ENCODE measurements around the gene PISD. TPM values are rescaled to one million over a fixed set of nuclear protein-coding genes. Genes with fewer than 3 reads are reported as not detected.

The PISD gene
- total RNA-seq, 4 donors from 2014 or later = 15.3 to 19.0 (median 18.5) TPM

GRCh38 chr22:31637891-31638618 lies 24.0 kb downstream of the PISD start:
- in situ Hi-C loops (cut with MboI; ENCODE audit: low sequenced_read_pairs in 4 of 4) = loop anchor here in 2 of 4 donors (25.0 kb wide), 2 partner anchors 276 to 301 kb away; partner anchors contain the start of gene PATZ1 (in 1 of the 2)

DNA sequence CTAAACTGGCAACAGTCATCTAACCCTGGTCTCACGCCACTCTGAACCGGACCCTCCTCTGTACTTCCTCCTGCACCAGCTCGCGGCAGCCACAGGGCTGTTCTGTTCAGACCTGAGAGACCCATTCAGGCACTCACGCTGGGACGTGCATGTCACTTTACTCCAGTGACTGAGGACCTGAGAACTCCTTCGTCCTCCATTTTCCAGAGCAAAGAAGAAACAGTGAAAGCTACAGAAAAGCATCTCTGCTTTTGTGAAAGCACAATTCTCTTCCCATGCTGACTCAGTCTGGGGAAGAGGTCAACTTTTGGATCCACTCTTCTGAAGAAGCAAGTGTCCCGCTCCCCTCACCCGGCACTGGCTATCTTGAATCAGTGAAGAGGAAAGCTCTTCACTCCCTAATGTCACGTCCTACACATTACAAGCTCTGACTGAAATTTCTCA lies 24.5 kb downstream of the PISD start:
- no peak for DNase-seq
- H3K36me3 ChIP-seq = peaks cover 0 to 4% of the 10 kb centered on the region in 2 donors
- no peaks in the 10 kb centered on the region for H3K27me3 ChIP-seq
- H3K27ac ChIP-seq = peak overlapping the region; percentile 53 to 66 (median 56)
- intact Hi-C loops (cut with DNase I; ENCODE audit: low total_unique reads) = no loop called here
- H3K4me1 ChIP-seq = peaks cover 15 to 21% of the 10 kb centered on the region in 2 donors
- ATAC-seq = no peak
- TF ChIP-seq POLR2A (IDR thresholded peaks at IDR 0.05) = no peak
- no peak for TF ChIP-seq CTCF (IDR thresholded peaks at IDR 0.05 in 4 of 5, conservative IDR thresholded peaks at IDR 0.05 in 1 of 5)
- H3K9me3 ChIP-seq = no peaks in the 10 kb centered on the region
- in situ Hi-C loops (cut with MboI; ENCODE audit: low sequenced_read_pairs in 4 of 4) = loop anchor here in 2 of 4 donors (25.0 kb wide), 2 partner anchors 275 to 300 kb away; partner anchors contain the start of gene PATZ1 (in 1 of the 2)
- H3K4me3 ChIP-seq = peak overlapping the region in 1 of 4 donors; percentile 27

More at GRCh38 chr22:31637891-31638618, 24.0 kb downstream of the PISD start:
- DNase-seq = peak in 1 of 2 donors; percentile 38
- Histone ChIP-seq H3K27ac (peak overlapping the region; percentile 53 to 66 (median 56)), H3K27me3 (no peaks in the 10 kb centered on the region), H3K9me3 (no peaks in the 10 kb centered on the region), H3K4me1 (peaks cover 15 to 21% of the 10 kb centered on the region in 2 donors), H3K36me3 (peaks cover 0 to 4% of the 10 kb centered on the region in 2 donors), H3K4me3 (peak overlapping the region in 1 of 4 donors; percentile 27)
- TF ChIP-seq POLR2A (IDR thresholded peaks at IDR 0.05) = no peak
- TF ChIP-seq CTCF (IDR thresholded peaks at IDR 0.05 in 4 of 5, conservative IDR thresholded peaks at IDR 0.05 in 1 of 5) = no peak
- ATAC-seq = peak in 1 of 2 donors; percentile 40
- intact Hi-C loops (cut with DNase I; ENCODE audit: low total_unique reads) = no loop called here

DNA sequence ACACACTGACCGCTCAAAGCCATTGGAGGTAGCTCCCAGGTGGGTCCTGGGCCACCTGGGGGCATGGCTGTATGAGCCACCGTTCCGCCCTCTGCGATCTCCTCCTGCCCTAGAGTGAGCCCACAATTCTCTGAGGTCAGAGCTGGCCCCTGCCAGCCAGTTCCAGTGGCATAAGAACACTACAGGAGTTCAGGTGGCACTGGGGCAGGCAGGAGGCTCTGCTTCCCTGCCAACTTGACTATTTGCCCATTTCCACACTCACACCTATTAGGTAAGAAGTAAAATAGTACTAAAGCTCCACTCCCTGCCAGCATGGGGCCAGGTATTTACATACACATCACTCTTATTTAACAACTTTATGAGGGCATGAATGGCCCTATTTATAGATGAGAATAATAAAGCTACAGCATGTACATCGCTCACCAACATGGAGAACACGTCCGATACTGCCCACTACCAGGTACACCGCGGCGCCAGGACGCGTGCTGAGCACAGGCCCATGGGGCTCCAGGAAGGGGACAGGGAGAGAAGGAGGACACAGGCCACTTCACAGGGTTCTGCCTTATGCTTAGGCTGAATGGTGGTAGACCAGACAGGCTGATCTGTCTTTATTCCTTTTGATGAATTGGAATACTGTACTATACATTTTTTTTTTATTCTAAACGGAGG lies 26.2 kb downstream of the PISD start:
- H3K4me3 ChIP-seq = no peak overlapping the region
- no peak overlapping the region for H3K27ac ChIP-seq
- in situ Hi-C loops (cut with MboI; ENCODE audit: low sequenced_read_pairs in 4 of 4) = loop anchor here in 2 of 4 donors (25.0 kb wide), 2 partner anchors 273 to 298 kb away; partner anchors contain the start of gene PATZ1 (in 1 of the 2)
- TF ChIP-seq POLR2A (IDR thresholded peaks at IDR 0.05) (no peak), CTCF (IDR thresholded peaks at IDR 0.05 in 4 of 5, conservative IDR thresholded peaks at IDR 0.05 in 1 of 5) (no peak)
- ATAC-seq (no peak), DNase-seq (no peak)
- H3K36me3 ChIP-seq = no peaks in the 10 kb centered on the region
- no peaks in the 10 kb centered on the region for H3K27me3 ChIP-seq
- no peaks in the 10 kb centered on the region for H3K9me3 ChIP-seq
- peaks cover 17 to 23% of the 10 kb centered on the region in 2 donors for H3K4me1 ChIP-seq
- intact Hi-C loops (cut with DNase I; ENCODE audit: low total_unique reads) = no loop called here

DNA sequence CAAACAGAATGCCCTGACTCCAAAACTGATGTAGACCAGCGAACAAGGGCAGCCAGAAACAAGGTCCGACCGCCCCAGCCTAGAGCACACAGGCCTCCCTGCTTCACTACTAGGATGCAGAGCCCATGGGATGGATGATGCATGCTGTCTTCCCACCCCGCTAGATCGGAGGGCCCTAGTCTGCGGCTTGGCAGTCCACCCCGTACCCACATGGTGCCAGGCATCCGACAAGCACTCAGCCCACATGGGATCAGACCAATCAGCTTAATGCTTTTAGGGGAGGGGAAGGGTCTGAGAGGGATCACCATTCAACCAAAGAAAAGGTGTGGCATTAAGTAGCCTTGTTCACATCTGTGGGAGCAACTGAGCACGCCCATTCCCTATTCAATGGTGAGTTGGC lies 30.6 kb downstream of the PISD start:
- in situ Hi-C loops (cut with MboI; ENCODE audit: low sequenced_read_pairs in 4 of 4) = loop anchor here in 3 of 4 donors (5.0 to 25.0 kb wide), 3 partner anchors 74 to 294 kb away; partner anchors contain the start of gene PATZ1 (in 1 of the 3)
- Histone ChIP-seq H3K36me3 (no peaks in the 10 kb centered on the region), H3K4me3 (peak overlapping the region in 3 of 4 donors; percentile 78 to 82 (median 79)), H3K4me1 (peaks cover 42 to 47% of the 10 kb centered on the region in 2 donors), H3K9me3 (no peaks in the 10 kb centered on the region), H3K27ac (peak overlapping the region; percentile 67 to 84 (median 79)), H3K27me3 (no peaks in the 10 kb centered on the region)
- TF ChIP-seq POLR2A (IDR thresholded peaks at IDR 0.05) (no peak), CTCF (IDR thresholded peaks at IDR 0.05 in 4 of 5, conservative IDR thresholded peaks at IDR 0.05 in 1 of 5) (no peak)
- intact Hi-C loops (cut with DNase I; ENCODE audit: low total_unique reads) = loop anchor here (5.0 kb wide), 2 partner anchors 139 to 284 kb away; partner anchors contain the start of gene PATZ1
- no peak for DNase-seq
- ATAC-seq = no peak
